Activated CD8-positive, alpha-beta memory T cell treated with anti-CD3 and anti-CD28 coated beads, Interleukin-2, amount 50 U/mL, for 48 hours (primary cell): Measurements from ENCODE around the gene CSRNP3.

Experiments
- DNase-seq: peaks from one replicate; pipeline ENCODE4 v3.0.0-alpha.2; 2020

Gene CSRNP3

GRCh38 chr2:165692906-165693305, 223.4 kb downstream of the CSRNP3 start:
- no peak for DNase-seq

GRCh38 chr2:165693838-165694237, 224.3 kb downstream of the CSRNP3 start:
- no peak for DNase-seq

- no peak for DNase-seq
These were observed 228.4 kb downstream of the CSRNP3 start for GRCh38 chr2:165697748-165698443.

GRCh38 chr2:165698444-165698884, 229.0 kb downstream of the CSRNP3 start:
- DNase-seq = no peak

- no peak for DNase-seq
These were observed 230.4 kb downstream of the CSRNP3 start for GRCh38 chr2:165699946-165700345.

- no peak for DNase-seq
These were observed 231.0 kb downstream of the CSRNP3 start for GRCh38 chr2:165700531-165700930.

GRCh38 chr2:165701147-165701546, 231.6 kb downstream of the CSRNP3 start:
- DNase-seq = no peak

GRCh38 chr2:165706960-165707487, 237.5 kb downstream of the CSRNP3 start:
- no peak for DNase-seq

GRCh38 chr2:165716091-165716490, 246.6 kb downstream of the CSRNP3 start:
- DNase-seq = no peak

- DNase-seq = no peak
These were observed 249.2 kb downstream of the CSRNP3 start for GRCh38 chr2:165718610-165719210.

GRCh38 chr2:165720511-165720910, 251.0 kb downstream of the CSRNP3 start:
- DNase-seq = no peak

- no peak for DNase-seq
These were observed 255.9 kb downstream of the CSRNP3 start for GRCh38 chr2:165725421-165725820.
